GM12875 (cell line): ENCODE measurements around the gene PTCH1.

Experiments
- H3K4me3 ChIP-seq: one replicate; pipeline ENCODE4 v1.5.1; 2011; ENCODE audit warnings: low read depth, low read length, control low read depth
- TF ChIP-seq, protein P1 (sequence below): IDR thresholded peaks from 2 replicates; pipeline ENCODE4 v1.5.1; 2011; ENCODE audit warnings: low read depth, mild to moderate bottlenecking, control low read depth, inconsistent platforms, low read length, moderate library complexity, borderline replicate concordance; ENCODE audit not compliant: insufficient read depth

Gene PTCH1

DNA sequence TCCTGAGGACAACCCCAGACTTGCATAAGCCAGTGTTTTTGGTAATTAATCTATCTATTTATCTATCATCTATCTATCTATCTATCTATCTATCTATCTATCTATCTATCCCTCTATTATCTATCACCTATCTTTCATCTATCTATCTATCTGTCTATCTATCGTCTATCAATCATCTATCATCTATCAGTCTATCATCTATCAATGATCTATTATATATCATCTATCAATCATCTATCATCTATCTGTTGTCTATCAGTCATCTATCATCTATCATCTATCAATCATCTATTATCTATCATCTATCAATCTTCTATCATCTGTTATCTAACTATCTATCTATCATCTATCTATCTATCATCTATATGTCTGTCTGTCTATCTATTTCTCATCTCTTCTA lies 85.5 kb downstream of the PTCH1 start:
- TF ChIP-seq, protein P1, sequence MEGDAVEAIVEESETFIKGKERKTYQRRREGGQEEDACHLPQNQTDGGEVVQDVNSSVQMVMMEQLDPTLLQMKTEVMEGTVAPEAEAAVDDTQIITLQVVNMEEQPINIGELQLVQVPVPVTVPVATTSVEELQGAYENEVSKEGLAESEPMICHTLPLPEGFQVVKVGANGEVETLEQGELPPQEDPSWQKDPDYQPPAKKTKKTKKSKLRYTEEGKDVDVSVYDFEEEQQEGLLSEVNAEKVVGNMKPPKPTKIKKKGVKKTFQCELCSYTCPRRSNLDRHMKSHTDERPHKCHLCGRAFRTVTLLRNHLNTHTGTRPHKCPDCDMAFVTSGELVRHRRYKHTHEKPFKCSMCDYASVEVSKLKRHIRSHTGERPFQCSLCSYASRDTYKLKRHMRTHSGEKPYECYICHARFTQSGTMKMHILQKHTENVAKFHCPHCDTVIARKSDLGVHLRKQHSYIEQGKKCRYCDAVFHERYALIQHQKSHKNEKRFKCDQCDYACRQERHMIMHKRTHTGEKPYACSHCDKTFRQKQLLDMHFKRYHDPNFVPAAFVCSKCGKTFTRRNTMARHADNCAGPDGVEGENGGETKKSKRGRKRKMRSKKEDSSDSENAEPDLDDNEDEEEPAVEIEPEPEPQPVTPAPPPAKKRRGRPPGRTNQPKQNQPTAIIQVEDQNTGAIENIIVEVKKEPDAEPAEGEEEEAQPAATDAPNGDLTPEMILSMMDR: no peak
- no peak overlapping the region for H3K4me3 ChIP-seq

DNA sequence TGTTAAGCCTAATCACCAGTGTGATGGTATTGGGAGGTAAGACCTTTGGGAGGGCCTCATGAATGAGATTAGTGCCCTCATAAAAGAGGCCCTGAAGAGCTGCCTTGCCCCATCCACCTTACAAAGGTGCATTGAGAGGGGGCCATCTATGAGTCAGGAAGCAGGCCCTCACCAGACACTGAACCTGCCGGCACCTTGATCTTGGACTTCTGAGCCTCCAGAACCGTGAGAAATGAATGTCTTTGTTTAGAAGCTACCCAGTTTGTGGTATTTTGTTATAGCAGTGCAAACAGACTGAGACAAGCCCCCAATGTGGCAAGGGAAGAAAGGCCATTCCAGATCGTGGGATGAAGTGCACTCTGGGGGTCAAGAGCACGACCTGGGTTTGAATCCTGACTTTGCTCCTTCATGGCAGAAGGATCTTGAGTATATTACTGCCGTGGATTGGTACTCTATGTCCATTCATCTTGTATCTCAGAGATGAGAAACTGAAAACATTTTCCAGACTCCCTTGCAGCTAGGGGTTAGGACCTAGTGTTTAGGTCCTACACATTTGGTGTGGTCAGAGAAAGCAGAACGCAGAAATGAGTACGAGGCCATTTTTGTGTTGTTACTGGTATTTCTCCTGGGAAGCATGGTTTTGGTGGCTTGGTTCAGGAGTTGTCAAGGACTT lies 86.7 kb downstream of the PTCH1 start:
- TF ChIP-seq, protein P1: no peak
- H3K4me3 ChIP-seq: no peak overlapping the region

DNA sequence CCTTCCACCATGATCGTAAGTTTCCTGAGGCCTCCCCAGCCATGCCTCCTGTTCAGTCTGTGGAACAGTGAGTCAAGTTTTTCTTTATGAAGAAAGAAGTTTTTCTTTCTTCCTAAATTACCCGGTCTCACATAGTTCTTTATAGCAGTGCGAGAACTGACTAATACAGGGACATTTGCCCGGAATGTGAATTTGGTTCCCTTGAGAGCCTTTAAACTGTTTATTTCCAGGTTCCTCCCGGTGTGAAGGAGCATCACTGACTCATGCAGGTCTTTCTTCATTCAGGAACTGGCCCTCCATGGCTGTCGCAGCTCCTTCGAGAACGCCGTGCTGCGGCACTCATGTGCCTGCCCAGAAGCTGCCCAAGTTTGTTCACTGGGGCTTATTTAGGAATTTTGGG lies 87.7 kb downstream of the PTCH1 start:
- no peak overlapping the region for H3K4me3 ChIP-seq
- TF ChIP-seq, protein P1: no peak

DNA sequence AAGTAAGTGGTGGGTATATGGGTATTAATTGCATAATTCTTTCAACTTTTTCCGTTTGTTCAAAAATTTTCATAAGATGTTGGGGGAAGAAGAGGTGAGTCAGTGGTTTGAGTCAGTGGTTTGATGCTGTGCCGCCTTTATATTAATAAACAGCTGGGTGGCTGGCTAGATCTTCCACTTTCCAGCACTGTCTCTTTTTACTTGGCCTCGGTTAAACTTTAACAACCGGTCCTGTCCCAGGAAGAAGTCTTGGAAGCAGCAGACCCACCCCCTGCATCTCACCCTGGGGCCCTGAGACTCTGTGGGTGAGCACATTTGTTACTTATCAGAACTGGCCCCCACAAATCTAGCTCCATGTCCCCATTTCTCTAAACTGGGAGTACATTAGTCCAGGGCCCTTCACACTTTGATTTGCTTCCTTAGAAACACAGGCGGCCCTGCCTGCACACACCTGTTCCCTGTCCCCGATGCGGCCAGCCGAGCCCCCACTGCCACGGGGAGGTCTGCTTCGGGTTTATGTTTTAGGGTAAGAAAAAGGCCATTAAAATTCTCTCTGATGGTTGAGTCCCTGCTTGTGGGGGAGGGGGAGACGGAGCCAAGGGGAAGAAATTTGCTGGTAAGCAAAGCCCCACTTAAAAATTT lies 90.7 kb downstream of the PTCH1 start:
- TF ChIP-seq, protein P1: no peak
- H3K4me3 ChIP-seq: peak overlapping the region; percentile 40

DNA sequence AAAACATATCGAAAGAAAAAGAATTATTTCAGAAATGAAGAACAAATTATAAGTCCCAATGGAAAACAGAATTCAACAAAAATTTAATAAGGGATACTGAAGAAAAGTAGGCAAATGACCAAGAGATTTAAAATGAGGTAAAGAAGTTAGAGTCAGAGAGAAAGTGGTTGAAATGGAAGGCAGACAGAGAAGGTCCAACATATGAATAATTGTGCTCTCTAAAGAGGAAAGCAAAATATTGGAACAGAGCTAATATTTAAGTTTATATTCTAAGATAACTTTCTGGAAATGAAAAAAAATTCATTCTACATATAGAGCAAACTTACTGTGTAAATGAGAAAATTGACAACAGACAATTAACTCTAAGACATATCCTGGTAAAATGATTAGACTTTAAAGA lies 94.1 kb downstream of the PTCH1 start:
- H3K4me3 ChIP-seq: no peak overlapping the region
- TF ChIP-seq, protein P1: no peak

DNA sequence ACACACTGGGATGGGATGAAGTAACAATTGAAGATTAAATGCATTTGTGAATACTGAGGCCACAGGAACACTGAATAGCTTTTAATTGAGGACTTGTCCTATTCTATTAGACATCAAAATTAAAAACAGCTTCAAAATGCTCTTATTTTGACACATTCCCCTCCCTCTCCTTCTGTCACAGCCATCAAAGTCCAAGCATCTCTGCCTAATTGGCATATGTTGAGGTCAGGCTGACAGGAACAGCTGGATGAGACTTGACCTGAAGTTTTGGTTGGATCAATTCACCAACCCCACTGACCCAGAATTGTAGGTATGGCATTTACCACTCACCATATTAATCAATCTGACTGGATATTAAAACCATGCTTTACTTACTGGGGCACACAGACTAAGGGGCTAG lies 96.3 kb downstream of the PTCH1 start:
- H3K4me3 ChIP-seq: no peak overlapping the region
- TF ChIP-seq, protein P1: no peak

DNA sequence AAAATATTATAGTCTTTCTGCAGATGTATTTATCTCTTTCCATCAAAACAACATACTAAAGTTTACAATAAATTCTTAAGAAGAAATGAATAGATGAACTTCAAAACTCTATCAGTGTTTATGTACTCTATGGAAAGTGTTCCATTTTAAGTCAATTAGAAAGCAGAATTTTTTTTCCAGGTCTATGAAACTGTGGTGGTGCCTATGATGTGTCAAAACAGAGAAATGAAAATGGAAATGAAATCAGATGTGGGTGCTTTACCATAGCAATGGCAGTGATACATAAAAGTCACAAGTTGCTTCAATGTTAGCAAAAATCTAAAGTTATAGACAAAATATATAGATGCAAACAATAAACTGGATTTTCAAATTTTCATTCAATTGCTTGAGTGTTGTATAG lies 97.3 kb downstream of the PTCH1 start:
- TF ChIP-seq, protein P1: no peak
- H3K4me3 ChIP-seq: no peak overlapping the region
